DND-41 (cell line): Measurements from ENCODE around the gene GPC1.

Experiments
- ATAC-seq: fragments of 200-7000 bp; cut with Tn5 transposase; 3 replicates; pipeline ENCODE4 v1.9.1; 2021; ENCODE audit warnings: low read depth; ENCODE audit not compliant: insufficient read depth
- DNase-seq: peaks from one replicate; pipeline ENCODE4 v3.0.0-alpha.2; 2020
- H2AFZ ChIP-seq: 2 replicates; pipeline ENCODE4 v1.6.0; 2012; ENCODE audit warnings: low read depth, low read length
- H3K27ac ChIP-seq: 2 replicates; pipeline ENCODE4 v1.5.1; 2012; ENCODE audit warnings: low read length, inconsistent platforms
- H3K27me3 ChIP-seq: fragments of 200-600 bp; sonication (generic); 2 replicates; pipeline ENCODE4 v1.6.0; 2012; ENCODE audit warnings: low read length, mild to moderate bottlenecking, inconsistent platforms; ENCODE audit not compliant: insufficient read depth, poor library complexity
- H3K36me3 ChIP-seq: 2 replicates; pipeline ENCODE4 v1.5.1; 2012; ENCODE audit warnings: low read length, inconsistent platforms; ENCODE audit not compliant: insufficient read depth
- H3K4me1 ChIP-seq: 2 replicates; pipeline ENCODE4 v1.5.1; 2012; ENCODE audit warnings: mild to moderate bottlenecking, low read length; ENCODE audit not compliant: insufficient read depth
- H3K4me2 ChIP-seq: 2 replicates; pipeline ENCODE4 v1.6.0; 2012; ENCODE audit warnings: mild to moderate bottlenecking, moderate library complexity, low read length, inconsistent platforms; ENCODE audit not compliant: insufficient read depth
- H3K4me3 ChIP-seq, 2 experiments: fragments of 200-600 bp in 1 of 2; shearing (Covaris generic) in 1 of 2; 2 replicates each; pipeline ENCODE4 v1.5.1; 2012 to 2016; ENCODE audit warnings: inconsistent platforms in 2 of 2, low read length in 2 of 2, mild to moderate bottlenecking in 2 of 2, low read depth in 1 of 2, moderate library complexity in 1 of 2
- H3K79me2 ChIP-seq: 2 replicates; pipeline ENCODE4 v1.6.0; 2012; ENCODE audit warnings: low read length, inconsistent platforms; ENCODE audit not compliant: insufficient read depth
- H3K9ac ChIP-seq: 2 replicates; pipeline ENCODE4 v1.6.0; 2012; ENCODE audit warnings: low read depth, mild to moderate bottlenecking, inconsistent platforms, low read length, moderate library complexity
- H3K9me3 ChIP-seq: 2 replicates; pipeline ENCODE4 v1.5.1; 2012; ENCODE audit warnings: low read length, moderate library complexity, mild to moderate bottlenecking, inconsistent platforms; ENCODE audit not compliant: insufficient read depth, severe bottlenecking
- H4K20me1 ChIP-seq: 2 replicates; pipeline ENCODE4 v1.6.0; 2012; ENCODE audit warnings: low read length; ENCODE audit not compliant: insufficient read depth
- EZH2 ChIP-seq: IDR thresholded peaks from 3 replicates; pipeline ENCODE4 v1.6.1; 2012; ENCODE audit warnings: borderline replicate concordance, low read depth, mild to moderate bottlenecking, moderate library complexity, low read length, inconsistent platforms; ENCODE audit not compliant: severe bottlenecking
- TF ChIP-seq, protein P1 (sequence below): IDR thresholded peaks from 2 replicates; pipeline ENCODE4 v1.5.1; 2012; ENCODE audit warnings: borderline replicate concordance, low read length, moderate library complexity, mild to moderate bottlenecking; ENCODE audit not compliant: poor library complexity, severe bottlenecking; ENCODE audit errors: extremely low read depth

Gene GPC1

GRCh38 chr2:240421381-240421780 is 14.1 kb upstream of the GPC1 start:
- Histone ChIP-seq H2AFZ (no peak overlapping the region), H4K20me1 (no peaks in the 10 kb centered on the region), H3K4me1 (no peaks in the 10 kb centered on the region), H3K36me3 (no peaks in the 10 kb centered on the region), H3K4me2 (no peak overlapping the region), H3K27ac (no peak overlapping the region), H3K27me3 (no peaks in the 10 kb centered on the region), H3K9me3 (peaks cover 24% of the 10 kb centered on the region), H3K4me3 (no peak overlapping the region), H3K79me2 (no peaks in the 10 kb centered on the region), H3K9ac (no peak overlapping the region)
- TF ChIP-seq, protein P1, sequence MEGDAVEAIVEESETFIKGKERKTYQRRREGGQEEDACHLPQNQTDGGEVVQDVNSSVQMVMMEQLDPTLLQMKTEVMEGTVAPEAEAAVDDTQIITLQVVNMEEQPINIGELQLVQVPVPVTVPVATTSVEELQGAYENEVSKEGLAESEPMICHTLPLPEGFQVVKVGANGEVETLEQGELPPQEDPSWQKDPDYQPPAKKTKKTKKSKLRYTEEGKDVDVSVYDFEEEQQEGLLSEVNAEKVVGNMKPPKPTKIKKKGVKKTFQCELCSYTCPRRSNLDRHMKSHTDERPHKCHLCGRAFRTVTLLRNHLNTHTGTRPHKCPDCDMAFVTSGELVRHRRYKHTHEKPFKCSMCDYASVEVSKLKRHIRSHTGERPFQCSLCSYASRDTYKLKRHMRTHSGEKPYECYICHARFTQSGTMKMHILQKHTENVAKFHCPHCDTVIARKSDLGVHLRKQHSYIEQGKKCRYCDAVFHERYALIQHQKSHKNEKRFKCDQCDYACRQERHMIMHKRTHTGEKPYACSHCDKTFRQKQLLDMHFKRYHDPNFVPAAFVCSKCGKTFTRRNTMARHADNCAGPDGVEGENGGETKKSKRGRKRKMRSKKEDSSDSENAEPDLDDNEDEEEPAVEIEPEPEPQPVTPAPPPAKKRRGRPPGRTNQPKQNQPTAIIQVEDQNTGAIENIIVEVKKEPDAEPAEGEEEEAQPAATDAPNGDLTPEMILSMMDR: no peak
- no peak for TF ChIP-seq EZH2
- no peak for ATAC-seq
- DNase-seq: no peak

DNA sequence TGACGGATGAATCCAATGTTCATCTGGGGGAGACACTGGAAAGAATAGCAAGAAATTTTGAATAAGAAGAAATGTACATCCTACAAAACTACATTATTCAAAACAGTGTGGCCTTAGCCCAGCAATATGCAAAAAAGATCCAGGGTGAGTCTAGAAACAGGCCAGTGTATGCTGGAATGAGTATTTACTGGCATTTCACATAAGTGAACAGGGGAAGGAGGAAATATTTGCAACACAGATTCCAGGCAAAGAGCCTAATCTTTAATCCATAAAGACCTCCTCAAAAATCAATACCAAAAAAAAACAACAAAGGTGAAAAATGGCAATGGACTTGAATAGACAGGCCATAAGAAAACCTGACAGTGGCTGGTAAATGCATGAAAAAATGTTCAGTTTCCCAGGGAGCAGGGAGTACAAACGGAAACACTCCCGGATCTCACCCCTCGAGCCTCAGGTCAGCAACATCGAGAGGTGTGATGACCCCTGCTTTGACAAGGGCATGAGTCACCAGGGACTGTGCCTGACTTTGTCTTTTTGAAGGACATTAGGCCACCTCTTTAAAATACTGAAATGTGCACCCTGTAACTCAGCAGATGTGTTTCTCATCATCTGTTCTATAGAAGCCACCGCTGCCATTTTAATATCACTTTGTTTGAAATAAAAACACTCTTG is 12.7 kb upstream of the GPC1 start:
- H3K4me2 ChIP-seq: no peak overlapping the region
- no peaks in the 10 kb centered on the region for H3K36me3 ChIP-seq
- H3K4me1 ChIP-seq: no peaks in the 10 kb centered on the region
- H4K20me1 ChIP-seq: no peaks in the 10 kb centered on the region
- peaks cover 24% of the 10 kb centered on the region for H3K9me3 ChIP-seq
- ATAC-seq (no peak), DNase-seq (no peak)
- H3K9ac ChIP-seq: no peak overlapping the region
- no peak for TF ChIP-seq EZH2
- TF ChIP-seq, protein P1: no peak
- H2AFZ ChIP-seq: no peak overlapping the region
- no peaks in the 10 kb centered on the region for H3K79me2 ChIP-seq
- no peak overlapping the region for H3K4me3 ChIP-seq
- no peak overlapping the region for H3K27ac ChIP-seq
- H3K27me3 ChIP-seq: no peaks in the 10 kb centered on the region

- H3K27me3 ChIP-seq: no peaks in the 10 kb centered on the region
- H3K4me2 ChIP-seq: no peak overlapping the region
- no peak overlapping the region for H3K4me3 ChIP-seq
- ATAC-seq: no peak
- TF ChIP-seq, protein P1: no peak
- TF ChIP-seq EZH2: no peak
- no peak overlapping the region for H3K27ac ChIP-seq
- peaks cover 21% of the 10 kb centered on the region for H3K9me3 ChIP-seq
- H3K4me1 ChIP-seq: no peaks in the 10 kb centered on the region
- H3K9ac ChIP-seq: no peak overlapping the region
- no peaks in the 10 kb centered on the region for H3K36me3 ChIP-seq
- no peaks in the 10 kb centered on the region for H4K20me1 ChIP-seq
- H2AFZ ChIP-seq: no peak overlapping the region
- DNase-seq: no peak
- no peaks in the 10 kb centered on the region for H3K79me2 ChIP-seq
Observed at GRCh38 chr2:240423788-240424191, 11.7 kb upstream of the GPC1 start.
